ENCODE data around the gene SOX13. TPM values are rescaled to one million over a fixed set of nuclear protein-coding genes. Genes with fewer than 3 reads are reported as not detected.

SOX13 gene
- polyA plus RNA-seq, 1 donor = 49.9 TPM

DNA sequence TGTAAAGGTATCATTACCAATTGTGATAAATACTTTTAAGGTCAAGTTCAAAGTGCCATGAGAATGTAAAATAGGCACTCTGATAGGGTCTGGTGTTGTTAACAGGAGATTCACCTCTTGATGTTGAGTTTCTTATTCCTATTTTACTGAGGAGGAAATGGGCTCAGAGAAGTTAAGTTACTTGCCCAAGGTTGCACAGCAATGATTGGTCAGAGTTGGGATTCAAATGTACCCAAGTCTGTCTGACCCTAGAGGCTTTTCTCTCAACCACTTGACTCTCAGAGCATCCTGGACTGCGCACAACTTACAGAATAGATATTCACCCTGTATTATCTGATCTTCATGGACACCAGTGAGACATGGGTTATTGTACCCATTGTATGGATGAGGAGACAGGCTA, 33.9 kb downstream of the SOX13 start:
- no peak for DNase-seq

DNA sequence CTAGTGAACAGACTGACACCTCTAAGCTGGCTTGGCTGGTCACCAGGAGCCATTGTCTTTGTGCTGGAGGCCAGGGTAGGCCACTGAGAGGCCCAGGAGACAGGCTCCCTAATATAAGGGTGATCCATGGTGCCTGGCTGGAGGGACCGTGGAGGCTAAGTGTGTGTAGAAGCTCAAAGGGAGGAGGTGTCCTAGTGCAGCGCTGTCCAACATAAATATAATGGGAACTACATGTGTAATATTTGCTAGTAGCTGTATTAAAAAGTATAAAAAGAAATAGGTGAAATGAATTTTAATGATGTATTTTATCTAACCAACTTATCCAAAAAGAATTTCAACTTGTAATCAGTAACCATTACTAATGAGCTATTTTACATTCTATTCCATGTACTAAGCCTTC, 35.0 kb downstream of the SOX13 start:
- DNase-seq = no peak

DNA sequence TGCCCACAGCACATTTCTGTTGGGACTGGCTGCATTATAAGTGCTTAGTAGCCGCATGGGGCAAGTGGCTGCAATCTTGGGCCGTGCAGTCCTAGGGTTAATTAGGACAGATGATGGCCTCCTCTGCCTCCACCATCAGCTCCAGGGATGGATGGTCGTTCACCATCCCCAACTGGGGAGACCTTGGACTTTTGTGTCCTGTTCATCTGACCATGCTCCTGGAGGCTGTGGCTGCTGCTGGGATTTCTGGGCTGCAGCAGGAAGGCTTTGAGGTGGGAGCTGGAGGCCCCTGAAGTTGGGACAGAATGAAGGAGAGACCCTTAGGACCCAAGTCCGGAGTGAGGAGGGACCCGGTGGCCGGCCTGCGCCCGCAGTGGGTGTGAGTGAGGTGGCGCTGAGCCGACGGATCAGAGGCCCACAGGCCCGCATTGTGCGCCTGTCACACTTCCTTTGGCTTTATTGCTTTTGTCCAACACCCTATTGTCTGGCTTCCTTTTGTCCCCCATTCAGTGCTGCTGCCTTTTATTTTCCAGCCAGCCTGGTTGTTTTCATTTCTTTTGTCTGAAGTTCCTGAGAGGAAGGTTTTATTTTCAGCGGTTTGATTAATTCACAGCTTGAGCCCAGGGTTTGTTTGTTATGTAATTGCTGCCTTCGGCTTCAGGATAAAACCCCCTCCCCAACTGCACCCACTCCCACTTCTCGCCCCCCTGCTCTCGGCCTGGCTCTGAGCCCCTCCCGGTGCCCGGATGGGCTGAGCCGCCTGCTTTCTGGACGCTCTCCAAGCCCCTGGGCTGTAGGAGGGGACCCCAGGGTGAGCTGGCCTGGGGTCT, 35.6 kb downstream of the SOX13 start:
- DNase-seq = no peak

GRCh38 chr1:204110894-204111633, 38.1 kb downstream of the SOX13 start:
- DNase-seq = no peak

DNA sequence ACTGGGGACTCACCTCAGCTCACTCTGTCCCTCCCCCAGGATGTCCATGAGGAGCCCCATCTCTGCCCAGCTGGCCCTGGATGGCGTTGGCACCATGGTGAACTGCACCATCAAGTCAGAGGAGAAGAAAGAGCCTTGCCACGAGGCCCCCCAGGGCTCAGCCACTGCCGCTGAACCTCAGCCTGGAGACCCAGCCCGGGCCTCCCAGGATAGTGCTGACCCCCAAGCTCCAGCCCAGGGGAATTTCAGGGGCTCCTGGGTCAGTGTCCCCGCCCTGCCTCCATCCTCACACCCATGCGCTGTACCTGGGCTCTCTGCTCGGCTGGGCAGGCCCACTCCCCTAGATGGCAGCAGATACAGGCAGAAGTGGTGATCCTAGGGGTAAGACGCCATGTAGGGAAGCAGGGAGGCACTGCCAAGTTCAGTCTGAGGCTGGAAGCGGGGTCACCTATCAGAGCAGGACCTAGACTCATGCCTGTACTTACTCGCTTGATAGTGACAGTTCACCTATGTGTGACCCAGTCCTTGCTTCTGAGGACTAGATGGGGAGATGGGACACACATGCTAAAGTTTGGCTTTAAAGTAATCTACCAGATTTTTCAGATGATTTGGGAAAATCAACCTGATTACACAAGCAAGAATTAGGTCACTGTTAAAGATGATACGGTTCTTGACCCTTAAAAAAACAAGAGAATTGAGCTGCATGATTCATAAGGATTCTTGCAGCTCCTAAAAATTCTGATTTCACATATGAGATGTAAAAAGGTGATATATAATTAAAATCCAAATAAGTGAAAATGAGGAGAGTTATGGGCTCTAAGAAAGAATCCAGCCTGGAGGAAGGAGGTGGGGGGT, 40.2 kb downstream of the SOX13 start:
- DNase-seq = no peak

DNA sequence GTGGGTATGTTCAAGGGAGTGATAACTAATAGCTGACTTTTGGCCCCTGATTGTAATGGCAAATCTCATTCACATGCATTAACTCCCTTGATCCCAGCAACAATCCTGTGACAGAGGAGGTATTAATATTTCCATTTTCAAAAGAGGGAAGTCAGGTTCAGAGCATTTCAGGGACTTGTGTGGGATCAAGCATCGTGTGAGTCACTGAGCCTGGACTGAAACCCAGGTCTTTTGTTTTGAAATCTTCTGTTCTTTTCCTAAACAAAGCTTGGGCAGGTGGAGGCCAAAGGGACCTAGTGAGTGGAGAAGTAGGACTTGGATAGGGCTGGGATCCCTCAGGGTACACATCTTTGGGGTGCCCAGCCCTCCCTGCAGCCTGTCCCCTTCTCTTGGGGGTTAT, 41.0 kb downstream of the SOX13 start:
- DNase-seq = no peak

DNA sequence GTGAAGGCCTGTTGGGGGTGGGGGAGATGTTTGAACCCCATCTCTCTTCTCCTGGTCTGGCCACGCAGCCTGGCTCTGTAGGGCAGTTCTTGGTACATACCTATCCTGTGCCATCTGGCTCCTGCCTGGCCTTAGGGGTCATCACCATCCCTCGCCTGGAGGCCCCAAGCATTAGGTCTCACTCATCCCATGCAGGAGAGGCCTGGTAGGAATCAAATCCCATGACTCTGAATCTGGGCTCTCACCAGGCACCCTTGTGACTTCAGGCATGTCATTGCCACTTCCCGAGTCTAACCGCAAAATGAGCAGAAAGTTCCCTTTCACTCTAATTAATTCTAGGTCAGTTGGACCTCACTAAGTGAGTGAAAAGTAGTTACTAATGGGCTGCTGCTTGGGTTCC, 41.7 kb downstream of the SOX13 start:
- DNase-seq = no peak

GRCh38 chr1:204115116-204115515, 42.2 kb downstream of the SOX13 start:
- no peak for DNase-seq

GRCh38 chr1:204116539-204116938, 43.6 kb downstream of the SOX13 start:
- DNase-seq = no peak

GRCh38 chr1:204121840-204122555, 49.1 kb downstream of the SOX13 start:
- no peak for DNase-seq

DNA sequence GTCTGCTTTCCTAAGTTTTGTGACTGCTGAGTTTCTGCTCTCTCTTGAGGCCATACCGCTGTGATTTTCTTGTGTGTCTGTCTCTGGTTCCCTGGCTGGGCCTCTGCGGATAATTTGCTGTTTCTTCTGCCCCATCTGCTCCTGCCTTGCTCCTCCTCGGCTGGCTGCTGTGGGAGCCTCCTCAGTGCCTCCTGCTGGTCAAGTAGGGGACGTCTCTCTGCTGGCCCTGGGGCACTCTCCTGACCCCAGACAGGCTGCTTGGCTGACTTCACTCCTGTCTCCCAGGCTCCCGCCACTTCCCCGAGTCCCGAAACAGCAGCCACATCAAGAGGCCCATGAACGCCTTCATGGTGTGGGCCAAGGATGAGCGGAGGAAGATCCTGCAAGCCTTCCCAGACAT, 50.5 kb downstream of the SOX13 start:
- DNase-seq = no peak

- no peak for DNase-seq
Observed at GRCh38 chr1:204124639-204125038, 51.7 kb downstream of the SOX13 start.

DNA sequence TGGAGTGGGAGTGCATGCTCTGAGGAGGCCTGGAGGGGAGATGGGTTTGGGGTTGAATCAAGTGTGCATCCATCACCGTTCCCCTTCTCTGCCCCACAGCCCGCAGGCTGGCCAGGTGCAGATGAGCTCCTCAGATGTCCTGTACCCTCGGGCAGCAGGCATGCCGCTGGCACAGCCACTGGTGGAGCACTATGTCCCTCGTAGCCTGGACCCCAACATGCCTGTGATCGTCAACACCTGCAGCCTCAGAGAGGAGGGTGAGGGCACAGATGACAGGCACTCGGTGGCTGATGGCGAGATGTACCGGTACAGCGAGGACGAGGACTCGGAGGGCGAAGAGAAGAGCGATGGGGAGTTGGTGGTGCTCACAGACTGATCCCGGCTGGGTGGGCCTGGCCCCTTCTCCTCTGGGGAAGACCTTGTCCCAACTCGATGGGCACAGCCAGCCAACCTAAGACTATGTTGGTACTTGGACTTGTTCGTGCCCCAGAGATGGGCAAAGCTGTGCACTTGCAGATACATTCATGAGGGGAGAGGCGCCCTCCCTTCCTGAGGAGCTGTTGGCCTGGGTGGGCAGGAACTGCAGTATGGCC, 52.9 kb downstream of the SOX13 start:
- DNase-seq = no peak

- DNase-seq = no peak
Observed at GRCh38 chr1:204126386-204126785, 53.5 kb downstream of the SOX13 start.

GRCh38 chr1:204126956-204127355, 54.0 kb downstream of the SOX13 start:
- DNase-seq = peak; percentile 19

- DNase-seq = peak; percentile 72
Observed at GRCh38 chr1:204127597-204128242, 54.8 kb downstream of the SOX13 start.

- DNase-seq = no peak
Observed at GRCh38 chr1:204128464-204128963, 55.6 kb downstream of the SOX13 start.

GRCh38 chr1:204128964-204129896, 56.3 kb downstream of the SOX13 start:
- no peak for DNase-seq

DNA sequence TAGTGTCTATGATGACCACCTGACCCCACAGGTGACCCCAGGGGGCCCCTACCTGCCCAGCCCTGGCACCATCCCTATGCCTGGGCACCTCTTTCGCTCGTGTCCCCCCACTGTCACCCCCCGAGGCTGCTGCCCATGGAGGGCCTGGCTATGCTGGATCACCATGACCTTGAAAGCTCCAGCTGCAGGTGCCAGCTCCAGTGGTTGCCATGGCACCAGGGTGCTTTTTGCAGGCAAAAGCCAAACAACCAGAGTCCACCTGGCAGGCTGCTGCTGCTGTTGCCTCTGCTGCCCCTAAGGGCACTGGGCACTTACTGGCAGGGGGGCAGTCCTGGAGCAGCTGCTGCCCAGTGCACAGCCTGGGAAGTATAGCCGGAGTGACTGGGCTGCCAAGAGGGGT, 57.3 kb downstream of the SOX13 start:
- no peak for DNase-seq

Data from left kidney (tissue), 2 donors.